ENCODE results near the gene TRIM51.
"Not testable (repeated sequence)": the region's sequence is repeated elsewhere in the genome, so short reads cannot be mapped to it uniquely, and the experiment has no call there.

DNA sequence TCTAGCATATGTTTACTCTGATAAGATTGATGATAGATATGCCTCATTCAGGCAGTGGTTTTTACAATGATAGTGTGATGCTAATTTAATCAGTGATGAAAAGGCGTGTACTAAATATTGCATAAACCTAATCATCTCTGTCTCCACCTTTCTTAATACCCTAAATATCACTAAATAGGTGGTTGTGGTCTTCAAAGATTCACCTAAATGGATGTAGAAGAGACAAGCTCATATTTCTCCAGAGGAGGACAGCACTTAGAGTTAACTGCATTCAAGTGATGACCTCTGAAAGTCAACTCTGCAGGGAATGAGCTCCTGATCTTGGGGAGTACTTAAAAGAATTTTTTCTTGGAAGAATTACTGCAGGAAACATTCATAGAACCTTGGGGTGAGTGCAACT lies at the start of gene TRIM51:
- TF ChIP-seq, protein P1, sequence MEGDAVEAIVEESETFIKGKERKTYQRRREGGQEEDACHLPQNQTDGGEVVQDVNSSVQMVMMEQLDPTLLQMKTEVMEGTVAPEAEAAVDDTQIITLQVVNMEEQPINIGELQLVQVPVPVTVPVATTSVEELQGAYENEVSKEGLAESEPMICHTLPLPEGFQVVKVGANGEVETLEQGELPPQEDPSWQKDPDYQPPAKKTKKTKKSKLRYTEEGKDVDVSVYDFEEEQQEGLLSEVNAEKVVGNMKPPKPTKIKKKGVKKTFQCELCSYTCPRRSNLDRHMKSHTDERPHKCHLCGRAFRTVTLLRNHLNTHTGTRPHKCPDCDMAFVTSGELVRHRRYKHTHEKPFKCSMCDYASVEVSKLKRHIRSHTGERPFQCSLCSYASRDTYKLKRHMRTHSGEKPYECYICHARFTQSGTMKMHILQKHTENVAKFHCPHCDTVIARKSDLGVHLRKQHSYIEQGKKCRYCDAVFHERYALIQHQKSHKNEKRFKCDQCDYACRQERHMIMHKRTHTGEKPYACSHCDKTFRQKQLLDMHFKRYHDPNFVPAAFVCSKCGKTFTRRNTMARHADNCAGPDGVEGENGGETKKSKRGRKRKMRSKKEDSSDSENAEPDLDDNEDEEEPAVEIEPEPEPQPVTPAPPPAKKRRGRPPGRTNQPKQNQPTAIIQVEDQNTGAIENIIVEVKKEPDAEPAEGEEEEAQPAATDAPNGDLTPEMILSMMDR (conservative IDR thresholded peaks at IDR 0.05; ENCODE audit: low read depth, low read length), result not testable (repeated sequence)
- TF ChIP-seq BHLHE40 (IDR thresholded peaks at IDR 0.05; ENCODE audit: low read depth, low read length); NFE2L2 (IDR thresholded peaks at IDR 0.05; ENCODE audit: low read depth, low read length); CHD1 (IDR thresholded peaks at IDR 0.05; ENCODE audit: low read depth, low read length); MAFK (IDR thresholded peaks at IDR 0.05; ENCODE audit: low read depth, low read length); POLR2A (IDR thresholded peaks at IDR 0.05; ENCODE audit: low read depth, low read length); MXI1 (IDR thresholded peaks at IDR 0.05; ENCODE audit: borderline replicate concordance, low read depth, low read length); SMC3 (IDR thresholded peaks at IDR 0.05; ENCODE audit: low read depth, low read length); CEBPB (IDR thresholded peaks at IDR 0.05; ENCODE audit: low read depth, low read length); RFX5 (IDR thresholded peaks at IDR 0.05; ENCODE audit: low read depth, low read length): not testable (repeated sequence)
- TF ChIP-seq, protein P2, sequence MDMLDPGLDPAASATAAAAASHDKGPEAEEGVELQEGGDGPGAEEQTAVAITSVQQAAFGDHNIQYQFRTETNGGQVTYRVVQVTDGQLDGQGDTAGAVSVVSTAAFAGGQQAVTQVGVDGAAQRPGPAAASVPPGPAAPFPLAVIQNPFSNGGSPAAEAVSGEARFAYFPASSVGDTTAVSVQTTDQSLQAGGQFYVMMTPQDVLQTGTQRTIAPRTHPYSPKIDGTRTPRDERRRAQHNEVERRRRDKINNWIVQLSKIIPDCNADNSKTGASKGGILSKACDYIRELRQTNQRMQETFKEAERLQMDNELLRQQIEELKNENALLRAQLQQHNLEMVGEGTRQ (IDR thresholded peaks at IDR 0.05; ENCODE audit: low read depth, low read length), result not testable (repeated sequence)
